Skin of body (tissue), 2 donors: Measurements from ENCODE around the gene MSRB3. TPM values are rescaled to one million over a fixed set of nuclear protein-coding genes. Genes with fewer than 3 reads are reported as not detected.
"Not testable (repeated sequence)": the region's sequence is repeated elsewhere in the genome, so short reads cannot be mapped to it uniquely, and the experiment has no call there.

Experiments used
- DNase-seq: peaks from one replicate; lab custom pipeline; 2025; lab: John Stamatoyannopoulos, UW
- total RNA-seq: library from RNA; depleted of rRNA; stranded (reverse); fragments of >200 nt; gene quantifications from one replicate; pipeline ENCODE4 v1.2.3, GENCODE V29; 2014

Gene MSRB3
- total RNA-seq, result 23.8 TPM

DNA sequence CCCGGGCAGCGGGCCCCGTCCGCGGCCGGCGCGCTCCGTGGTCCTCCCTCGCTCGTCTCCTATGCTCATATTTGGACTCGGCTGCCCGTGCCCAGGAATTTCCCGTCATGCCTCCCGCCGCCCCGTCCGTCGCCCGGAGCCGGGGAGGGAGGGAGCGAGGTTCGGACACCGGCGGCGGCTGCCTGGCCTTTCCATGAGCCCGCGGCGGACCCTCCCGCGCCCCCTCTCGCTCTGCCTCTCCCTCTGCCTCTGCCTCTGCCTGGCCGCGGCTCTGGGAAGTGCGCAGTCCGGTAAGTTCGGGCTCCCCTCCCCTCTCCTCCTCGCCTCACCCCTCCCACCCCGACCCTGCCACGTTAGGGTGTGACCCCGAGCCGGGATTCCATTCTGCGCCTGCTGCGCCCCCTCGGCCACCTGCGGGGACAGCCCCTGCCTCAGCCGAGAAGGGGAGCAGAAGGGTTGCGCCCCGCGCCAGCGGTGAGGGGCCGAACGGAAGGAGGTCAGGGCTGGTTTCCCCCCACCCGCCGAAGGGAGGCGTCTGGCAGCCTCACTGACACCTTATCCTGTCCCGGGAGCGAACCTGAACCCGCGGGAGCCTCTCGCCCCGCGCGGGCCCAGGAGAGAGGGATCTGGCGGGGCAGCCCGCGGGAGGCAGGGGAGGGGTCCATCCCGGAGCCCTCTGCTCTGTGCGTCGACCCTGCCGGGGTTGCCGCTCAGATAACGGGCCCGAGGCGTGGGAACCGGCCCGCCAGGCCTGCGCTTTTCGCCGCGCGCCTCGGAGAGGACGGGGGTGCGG is at the start of gene MSRB3:
Gene MSRB3, plus strand, starts transcription at position 108 of the 793 bp plus-strand sequence. CDS start 29,897 bp downstream, outside the sequence.
- DNase-seq, result peak; percentile 42

DNA sequence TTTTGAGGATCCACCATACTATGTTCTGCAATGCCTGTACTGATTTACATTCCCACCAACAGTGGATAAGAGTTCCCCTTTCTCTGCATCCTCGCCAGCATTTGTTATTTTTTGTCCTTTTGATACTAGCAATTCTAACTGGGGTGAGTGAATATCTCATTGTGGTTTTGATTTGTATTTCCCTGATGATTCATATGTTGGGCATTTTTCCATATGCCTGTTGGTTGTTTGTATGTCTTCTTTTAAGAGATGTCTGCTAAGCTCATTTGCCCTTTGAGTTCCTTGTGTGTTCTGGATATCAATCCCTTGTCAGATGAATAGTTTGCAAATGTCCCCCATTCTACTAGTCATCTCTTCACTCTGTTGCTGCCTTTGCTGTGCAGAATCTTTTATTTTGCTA is 49.0 kb upstream of the MSRB3 start:
- DNase-seq, result no peak

DNA sequence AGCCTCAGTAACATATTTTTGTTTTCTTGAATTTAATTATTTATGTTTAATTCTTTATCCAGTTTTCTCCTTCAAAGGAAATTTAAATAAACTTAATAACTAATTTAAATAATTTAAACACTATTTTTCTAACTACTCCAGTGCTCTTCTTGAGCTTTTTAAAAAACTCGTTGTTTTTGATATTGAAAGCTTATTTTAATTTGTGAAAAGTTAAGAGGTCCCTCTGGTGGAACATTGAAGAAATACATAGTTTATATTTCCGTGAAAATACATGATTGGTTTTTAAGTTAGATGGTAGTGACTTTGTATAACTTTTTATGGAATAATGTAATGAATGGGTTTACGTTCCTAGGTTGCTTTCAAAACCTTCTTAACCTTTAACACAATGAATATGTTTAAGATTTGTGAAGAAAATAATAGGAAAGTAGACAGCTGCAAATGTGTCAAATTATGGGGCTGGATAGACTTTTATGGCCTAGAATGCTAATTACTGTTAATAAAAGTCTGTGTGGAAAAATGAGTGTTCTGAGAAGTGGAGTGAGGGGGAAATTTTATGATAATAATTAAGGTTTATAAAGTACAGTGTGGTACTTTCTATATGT is 45.9 kb upstream of the MSRB3 start:
- DNase-seq, result peak; percentile 8

DNA sequence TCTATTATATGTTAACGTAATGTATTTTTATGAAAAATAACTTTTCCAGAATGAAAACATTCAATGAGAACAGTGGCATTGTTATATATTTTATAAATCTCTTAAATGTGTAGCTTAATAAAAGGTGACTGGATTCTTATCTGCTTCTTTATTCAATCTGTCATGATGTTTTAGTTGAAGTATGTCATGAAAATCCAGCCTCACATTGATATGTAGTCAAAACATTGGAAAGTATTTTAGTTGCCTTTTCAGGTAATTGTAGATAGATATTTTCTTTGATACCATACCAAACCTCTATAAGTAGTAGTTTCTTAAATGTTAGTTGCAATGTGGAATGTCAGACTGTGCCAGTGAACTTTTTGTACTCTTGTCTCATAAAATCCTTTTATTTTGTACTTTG is 41.3 kb upstream of the MSRB3 start:
- DNase-seq, result no peak

DNA sequence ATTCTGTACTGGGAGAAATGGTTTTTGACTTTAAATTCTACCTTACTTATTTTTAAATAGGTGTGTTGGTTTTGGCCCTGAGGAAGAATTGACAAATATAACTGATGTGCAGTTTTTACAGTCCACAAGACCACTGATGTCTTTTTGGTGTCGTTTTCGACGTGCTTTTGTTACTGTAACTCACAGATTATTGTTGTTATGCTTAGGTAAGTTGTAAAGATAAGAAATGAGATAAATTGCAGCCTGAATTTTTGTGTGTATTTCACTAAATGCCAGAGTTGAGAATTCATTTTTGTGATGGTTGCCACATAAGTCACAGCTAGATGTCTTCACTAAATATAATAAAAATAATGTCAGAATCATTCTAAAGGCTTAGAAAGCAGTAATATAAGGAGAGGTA is 39.9 kb upstream of the MSRB3 start:
- DNase-seq, result no peak

DNA sequence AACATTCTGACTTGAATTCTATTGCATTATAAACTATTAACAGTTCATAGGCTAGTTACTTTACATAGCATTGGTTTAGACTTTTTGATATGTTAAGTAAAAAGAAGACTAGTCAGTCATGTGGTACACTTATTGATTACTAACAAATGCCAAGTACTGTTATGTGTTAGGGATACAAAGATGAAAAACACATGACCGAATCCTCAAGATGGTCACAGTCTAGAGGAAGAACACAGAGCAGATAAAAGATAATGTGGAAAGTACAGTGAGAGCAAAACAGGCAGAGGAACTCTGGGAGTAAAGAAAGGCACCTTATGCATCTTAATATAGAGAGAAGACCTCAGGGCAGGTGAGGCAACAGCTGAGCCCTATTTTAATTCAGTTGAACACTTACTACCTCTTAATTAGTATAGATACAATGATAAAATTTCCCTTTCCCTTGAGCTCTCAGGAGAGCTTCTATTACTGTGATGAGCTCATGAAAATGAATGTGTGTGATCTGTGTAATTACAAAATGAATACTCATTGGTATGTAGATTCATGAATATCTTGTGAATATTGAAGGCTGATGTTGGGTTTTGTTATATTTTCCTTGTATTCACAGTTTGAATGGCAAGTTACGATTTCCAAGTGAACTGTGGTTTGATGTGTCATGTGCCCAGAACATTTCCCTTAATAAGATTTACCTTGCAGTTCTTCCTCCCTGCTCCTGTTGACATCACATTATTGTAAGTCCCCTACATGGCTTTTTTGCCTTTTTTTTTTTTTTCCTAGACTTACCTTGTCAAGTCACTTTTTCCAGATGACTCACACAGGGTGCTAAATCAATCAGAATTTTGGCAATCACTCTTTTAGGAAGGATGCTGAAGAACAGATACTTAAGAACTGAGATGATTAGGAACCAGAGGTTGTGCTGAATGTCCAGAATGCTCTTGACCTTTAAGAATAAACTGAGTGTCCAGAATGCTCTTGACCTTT is 29.5 kb upstream of the MSRB3 start:
- DNase-seq, result no peak

DNA sequence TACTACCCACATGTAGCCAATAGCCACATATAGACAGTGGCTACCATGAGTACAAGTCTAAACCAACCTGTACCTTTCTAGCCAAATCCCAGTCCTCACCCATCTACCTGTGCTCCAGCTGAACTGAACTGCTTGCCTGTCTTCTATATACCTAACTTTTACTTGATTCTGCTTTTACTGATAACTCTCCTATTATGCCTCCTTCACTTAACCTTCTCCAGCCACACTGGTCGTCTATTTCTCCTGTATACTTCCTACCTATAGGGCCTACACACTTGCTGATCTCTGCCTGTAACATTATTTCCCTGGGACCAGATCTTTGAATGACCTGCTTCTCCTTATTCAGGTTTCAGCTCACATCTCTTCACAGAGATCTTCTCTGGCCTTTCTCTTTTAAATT is 26.0 kb upstream of the MSRB3 start:
- DNase-seq, result no peak

DNA sequence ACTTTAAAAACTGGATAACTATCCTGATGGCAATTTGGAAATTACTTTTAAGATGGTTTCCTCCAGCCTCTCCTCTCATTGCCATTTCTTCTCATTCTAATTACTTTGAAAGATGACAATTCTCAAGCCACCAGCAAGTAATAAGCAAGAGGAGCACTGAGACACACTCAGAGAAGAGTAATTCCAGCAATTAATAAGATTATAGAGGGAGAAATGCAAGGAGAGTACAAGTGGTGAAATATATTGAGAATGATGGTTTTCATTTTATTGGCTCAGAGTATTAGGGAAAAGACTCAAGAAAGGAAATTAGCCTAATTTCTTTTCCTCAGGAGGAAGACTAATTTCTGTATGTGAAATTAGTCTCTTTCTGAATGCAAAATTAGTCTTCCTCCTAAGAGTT is 20.5 kb upstream of the MSRB3 start:
- no peak for DNase-seq

DNA sequence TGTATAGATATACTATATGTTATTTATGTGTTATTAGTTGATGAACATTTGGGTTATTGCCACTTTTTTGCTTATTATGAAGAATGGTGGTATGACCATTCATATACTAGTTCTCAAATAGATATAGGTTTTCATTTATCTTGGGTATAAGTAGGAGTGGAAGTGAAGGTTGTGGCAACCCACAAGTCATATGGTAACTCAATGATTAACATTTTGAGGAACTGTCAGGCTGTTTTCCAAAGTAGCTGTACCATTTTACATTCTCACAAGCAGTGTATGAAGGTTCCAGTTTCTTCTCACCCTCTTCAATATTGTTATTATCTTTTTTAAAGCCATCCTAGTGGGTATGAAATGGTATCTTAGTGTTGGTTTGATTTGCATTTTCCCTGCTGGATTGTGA is 19.0 kb upstream of the MSRB3 start:
- no peak for DNase-seq

DNA sequence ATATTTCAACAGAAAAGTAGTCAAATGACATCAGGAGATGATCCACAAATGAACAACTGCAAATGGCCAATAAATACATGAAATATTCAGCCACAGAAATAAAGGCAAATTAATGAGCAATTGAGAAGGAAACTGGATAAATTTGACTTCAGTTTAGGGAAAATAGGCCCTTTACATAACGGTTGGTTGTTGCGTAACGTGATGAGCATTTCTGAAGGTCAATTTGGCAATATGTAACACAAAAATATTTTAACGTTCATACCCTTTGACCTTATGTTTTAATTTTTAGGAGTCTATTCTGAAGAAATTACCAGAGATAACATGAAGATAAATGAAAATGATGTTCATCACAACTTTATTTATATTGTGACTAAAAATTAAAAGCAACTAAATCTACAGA is 14.7 kb upstream of the MSRB3 start:
- no peak for DNase-seq

DNA sequence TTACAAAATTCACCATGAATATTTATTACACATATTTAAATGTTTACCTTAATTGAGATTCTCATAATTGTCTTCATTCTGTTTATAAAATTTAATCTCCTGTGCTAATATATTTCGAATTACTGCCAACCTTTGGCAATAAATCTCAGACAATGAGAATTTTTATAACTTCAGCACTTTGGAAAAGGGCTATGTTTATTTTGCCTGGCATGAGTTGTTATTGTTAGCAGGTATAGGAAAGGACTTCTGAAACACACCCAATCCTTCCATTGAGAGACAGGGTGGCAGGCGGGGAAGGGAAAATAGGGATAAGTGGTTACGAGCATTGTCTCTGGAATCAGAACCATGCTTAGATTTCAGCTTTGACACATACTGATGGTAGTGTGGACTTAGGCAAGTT is 12.1 kb upstream of the MSRB3 start:
- DNase-seq, result no peak

DNA sequence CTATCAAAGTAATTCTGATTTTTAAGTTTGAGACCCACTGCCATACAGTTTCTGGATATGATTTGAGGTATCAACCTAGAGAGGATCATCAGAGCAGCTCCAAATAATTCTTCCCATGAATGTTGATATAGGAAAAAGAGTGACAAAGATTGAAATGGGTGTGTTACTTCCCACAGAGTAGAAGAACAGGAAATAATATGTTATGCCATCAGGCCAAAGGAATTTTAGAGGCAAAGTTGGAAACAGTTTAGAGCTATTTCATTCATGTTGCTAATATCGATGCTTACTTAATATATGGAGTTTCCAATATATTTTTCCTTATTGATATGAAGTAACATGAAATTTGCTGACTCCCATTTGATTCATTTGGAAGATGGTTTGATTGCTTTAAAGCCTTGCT is 8.9 kb upstream of the MSRB3 start:
- no peak for DNase-seq

DNA sequence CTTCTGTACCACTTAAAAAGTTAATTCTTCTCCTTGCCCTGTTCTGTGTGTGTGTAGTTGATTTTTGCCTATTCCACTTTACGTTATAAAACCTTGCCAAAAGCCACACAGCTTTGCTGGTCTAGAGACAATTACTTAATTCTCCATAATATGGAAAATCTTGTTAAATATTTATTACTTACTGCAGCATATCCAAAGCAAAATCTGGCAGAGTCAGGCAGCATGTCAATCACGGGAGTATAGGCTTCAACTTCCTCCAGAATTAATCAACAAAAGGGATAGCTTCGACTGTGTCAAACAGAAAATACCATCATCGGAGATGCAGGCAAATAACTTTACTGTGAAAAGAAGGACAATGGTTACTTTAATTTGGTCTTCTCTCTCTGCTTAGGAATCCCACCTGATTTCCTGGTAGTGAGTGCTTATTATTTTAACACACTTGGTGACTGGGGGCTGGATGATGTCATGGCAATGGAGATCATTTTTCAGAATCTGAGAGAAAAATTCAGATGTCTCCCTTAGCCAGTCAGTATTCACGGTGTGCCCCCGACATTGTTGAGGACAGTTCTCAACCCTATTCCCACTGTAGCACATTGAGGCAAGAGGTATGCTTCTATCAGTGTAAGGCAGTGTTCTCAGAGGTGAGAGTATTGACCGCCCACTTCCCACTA is 3.7 kb upstream of the MSRB3 start:
- no peak for DNase-seq

DNA sequence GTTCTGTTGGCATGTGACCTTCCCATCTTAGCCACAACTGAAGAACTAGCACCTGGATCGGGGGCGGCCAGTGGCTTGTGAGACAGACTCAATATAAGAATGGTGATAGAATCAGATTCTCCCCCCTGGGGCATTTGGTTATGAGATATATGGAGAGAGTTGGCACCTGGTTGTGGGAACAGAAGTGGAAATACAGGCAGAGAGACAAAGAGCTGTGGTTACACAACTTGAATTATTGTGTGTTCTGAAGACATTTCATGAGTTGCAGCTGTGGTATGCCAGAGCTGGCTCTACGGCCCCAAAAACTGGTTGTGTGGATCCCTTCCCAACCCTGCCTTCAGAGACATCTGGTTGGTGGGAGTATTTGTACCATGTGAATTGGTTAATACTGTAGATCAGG is 2.9 kb upstream of the MSRB3 start:
- no peak for DNase-seq

DNA sequence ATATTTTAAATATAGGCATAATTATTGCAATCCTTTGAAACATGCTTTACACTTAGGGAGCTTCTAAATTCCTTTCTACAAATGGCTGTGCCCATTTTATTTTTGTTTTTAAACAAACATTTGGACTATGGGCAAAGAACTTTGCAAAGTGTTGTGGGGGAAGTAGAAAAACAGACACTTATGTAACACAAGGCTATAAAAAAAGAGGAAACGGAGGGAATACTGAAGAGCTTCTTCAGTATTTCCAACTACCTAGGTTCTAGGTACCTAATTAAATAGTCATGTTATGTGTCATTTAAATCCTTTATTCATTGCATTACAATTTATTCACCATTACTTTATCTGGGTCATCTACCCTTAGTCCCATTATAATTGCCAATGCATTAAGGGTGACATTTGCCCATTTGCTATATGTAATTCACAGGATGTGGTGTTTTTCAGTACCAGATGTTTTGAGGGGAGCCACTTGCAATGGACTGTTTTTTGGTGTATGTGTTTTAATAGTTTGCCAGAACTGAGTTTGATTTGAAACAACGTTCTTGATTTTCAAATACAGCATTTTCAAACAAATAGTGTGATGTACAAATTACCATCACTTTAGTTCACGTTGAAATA is 1.5 kb upstream of the MSRB3 start:
- no peak for DNase-seq

DNA sequence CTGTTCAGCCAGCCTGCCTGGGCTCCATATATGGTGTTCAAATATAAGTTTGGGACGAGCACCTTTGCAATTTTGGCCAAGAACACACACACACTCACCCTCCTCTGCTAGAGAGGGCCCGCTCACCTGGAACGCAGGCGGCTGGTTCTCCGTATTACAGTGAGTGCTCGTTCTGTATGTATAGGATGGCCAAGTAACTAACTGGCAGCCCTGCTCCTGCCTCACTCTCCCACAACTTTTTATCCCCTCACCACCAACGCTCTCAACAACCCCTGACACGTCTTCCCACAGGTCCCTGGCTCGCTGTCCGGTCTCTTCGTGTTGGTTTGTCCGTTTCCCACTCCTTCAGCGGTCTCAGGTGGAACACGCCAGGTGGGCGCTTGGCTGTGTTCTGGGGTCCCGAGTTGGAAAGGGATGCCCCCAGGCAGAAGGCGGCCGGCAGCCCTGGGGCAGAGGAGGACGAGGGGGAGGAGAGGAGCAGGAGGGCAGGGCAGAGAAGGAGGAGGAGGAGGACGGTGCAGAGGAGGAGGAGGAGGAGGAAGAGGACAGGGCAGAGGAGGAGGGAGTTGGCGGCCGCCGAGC is 398 bp upstream of the MSRB3 start:
- no peak for DNase-seq

DNA sequence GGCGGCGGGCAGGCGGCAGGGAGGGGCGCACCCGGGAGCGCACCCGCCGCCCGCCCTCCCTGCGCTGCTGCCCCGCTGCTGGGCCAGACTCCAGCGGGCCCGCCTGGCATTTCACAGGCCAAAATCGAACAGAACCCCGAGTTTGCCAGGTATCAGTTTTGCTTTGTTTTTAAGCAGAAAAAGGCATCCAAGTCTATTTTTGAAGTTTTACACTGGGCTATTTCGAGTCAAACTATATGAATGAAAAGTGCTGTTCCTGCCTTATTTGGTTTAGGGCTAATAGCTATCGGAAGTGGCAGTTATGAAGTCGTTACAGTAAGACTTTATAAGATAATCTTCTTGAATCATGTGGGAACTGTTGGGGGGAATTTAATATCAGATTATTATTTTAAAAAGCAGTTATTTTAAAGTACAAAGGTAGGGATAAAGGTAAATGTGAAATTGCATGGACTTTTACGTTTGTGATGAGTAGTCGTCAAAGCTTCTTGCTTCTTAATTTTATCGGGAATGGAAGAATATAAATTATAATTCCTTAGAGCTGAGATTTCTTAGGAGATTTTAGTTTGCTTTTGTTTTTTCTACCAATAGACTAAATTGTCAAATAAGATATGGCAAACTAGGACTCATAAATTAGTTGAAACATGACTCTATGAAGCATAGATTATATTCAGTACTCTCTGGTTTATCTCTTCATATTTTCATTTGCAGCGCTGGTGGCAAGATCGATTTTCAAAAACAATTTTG is 1.1 kb downstream of the MSRB3 start:
- DNase-seq, result peak; percentile 3

DNA sequence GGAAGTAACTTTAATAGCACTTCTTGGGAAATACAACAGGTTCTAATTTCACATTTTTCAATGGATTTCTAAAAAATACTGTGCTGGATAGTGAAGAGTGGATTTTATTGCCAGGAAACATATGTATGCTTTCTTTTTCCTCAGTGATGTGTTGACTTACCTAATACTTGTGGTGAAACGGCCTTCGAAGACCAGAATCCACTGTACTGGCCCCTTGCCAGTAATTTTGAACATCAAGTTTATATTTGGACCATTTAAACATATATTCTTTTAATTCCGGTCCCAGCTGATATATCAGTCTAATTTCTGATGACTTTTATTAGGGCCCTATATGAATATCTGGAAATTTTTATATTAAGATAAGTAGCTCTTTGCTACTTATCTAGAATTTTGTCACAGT is 1.8 kb downstream of the MSRB3 start:
- DNase-seq, result no peak

DNA sequence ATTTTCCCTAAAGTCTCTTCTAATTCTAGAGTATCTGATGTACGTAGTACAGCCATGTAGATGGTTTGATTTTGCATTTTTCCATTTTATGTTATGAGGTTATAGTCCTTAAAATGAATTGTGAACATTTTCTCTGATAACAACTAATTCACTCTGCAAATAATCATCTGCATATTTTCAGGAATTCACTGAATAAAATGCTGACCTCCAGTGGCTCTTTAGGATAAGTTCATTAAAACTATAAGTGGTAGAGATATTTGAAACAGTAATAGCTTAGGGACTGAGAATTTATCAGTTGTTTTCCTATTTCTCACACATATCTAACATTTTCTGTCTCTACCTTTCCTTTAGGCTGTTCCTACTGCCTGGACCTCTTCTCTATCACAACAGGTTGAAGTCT is 4.4 kb downstream of the MSRB3 start:
- no peak for DNase-seq

DNA sequence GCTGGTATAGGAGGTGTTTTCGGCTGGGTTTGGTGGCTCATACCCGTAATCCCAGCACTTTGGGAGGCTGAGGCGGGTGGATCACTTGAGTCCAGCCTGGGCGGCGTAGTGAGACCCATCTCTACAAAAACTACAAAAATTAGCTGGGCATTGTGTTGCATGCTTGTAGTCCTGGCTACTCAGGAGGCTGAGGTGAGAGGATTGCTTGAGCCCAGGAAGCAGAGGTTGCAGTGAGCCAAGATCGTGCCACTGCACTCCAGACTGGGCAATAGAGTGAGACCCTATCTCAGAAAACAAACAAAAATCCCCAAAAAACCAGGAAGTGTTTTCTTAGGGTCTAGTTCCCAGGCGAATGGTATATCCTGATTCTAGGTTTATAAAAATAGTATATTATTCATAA is 7.0 kb downstream of the MSRB3 start:
- DNase-seq, result not testable (repeated sequence)
